Mammary epithelial cell (primary cell): ENCODE results near the gene ICA1.

Experiments used
- CTCF ChIP-seq, 2 donors: IDR thresholded peaks in 1 of 2; conservative IDR thresholded peaks in 1 of 2; 2 replicates each; pipeline ENCODE4 v1.5.1; 2011 to 2012; ENCODE audit warnings: inconsistent platforms in 2 of 2, low read length in 2 of 2, mild to moderate bottlenecking in 2 of 2, control low read depth in 1 of 2, low read depth in 1 of 2; ENCODE audit not compliant: insufficient read depth in 1 of 2; ENCODE audit errors: extremely low read depth in 1 of 2
- EZH2 ChIP-seq: IDR thresholded peaks from 2 replicates; pipeline ENCODE4 v1.6.1; 2012; ENCODE audit warnings: low read length, inconsistent platforms, borderline replicate concordance

DNA sequence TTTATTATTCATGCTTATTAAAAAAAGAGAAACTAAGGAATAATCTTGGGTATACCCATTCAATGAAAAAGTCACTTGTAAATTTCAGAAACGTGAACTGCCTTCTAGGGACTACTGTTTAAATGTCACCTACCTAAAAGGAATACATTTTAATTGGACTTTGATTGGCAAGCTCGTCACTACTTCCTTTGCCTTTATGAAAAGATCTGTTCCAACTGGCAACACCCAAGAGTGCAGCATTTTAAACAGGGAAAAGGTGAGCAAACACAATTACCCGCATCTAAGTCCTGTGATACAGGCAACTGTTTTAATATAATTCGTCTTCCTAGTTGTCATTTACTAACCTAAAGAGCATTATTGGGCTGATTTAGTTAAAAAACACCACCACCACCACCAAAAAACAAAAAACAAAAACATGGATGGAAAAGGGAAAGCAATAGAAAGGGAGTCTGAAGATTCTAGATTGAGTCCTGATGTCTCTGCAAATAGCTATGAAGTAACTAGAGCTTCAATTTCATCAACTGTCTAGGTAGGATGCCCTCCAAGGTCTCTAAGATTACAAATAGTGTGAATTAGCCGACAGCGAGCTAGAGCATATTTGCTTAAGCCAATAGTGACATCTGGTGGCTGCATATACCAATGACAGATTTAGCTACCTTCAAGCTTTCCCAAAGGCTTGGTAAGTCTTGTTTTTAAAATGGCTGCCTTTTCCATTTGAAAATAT lies 33.8 kb upstream of the ICA1 start:
- TF ChIP-seq CTCF (conservative IDR thresholded peaks at IDR 0.05 in 1 of 2, IDR thresholded peaks at IDR 0.05 in 1 of 2; ENCODE audit: extremely low read depth in 1 of 2, insufficient read depth in 1 of 2, low read depth in 1 of 2, low read length in 2 of 2) (peak; percentile 79 to 81), EZH2 (no peak)
